SK-N-SH (cell line): ENCODE measurements around the gene CEP120.

Experiments used
- CTCF ChIP-seq: fragments of 200-600 bp; sonication (generic); IDR thresholded peaks from 2 replicates; pipeline ENCODE4 v1.6.1; 2017; ENCODE audit warnings: antibody characterized with exemption, mild to moderate bottlenecking, moderate library complexity
- POLR2AphosphoS5 ChIP-seq: IDR thresholded peaks from 2 replicates; pipeline ENCODE4 v1.6.1; 2012; ENCODE audit warnings: low read depth, low read length
- RXRA ChIP-seq: IDR thresholded peaks from 2 replicates; pipeline ENCODE4 v1.4.0; 2012; ENCODE audit warnings: low read depth, mild to moderate bottlenecking, borderline replicate concordance

GRCh38 chr5:123429221-123429954, 6.2 kb upstream of the CEP120 start:
- no peak for TF ChIP-seq RXRA
- TF ChIP-seq CTCF, result no peak
- no peak for TF ChIP-seq POLR2AphosphoS5
